HL-60/S4 treated with retinoic acid at 250 ng/mL for 4 days and 3 days (cell line): Measurements from ENCODE around the gene UQCR11.

ENCODE experiments used
- in situ Hi-C: fragments of 300-500 bp; cut with MboI; formaldehyde crosslinking; loops from 2 replicates; pipeline ENCODE4 v1.7.0; 2022; ENCODE audit warnings: low sequenced_read_pairs

UQCR11 gene

DNA sequence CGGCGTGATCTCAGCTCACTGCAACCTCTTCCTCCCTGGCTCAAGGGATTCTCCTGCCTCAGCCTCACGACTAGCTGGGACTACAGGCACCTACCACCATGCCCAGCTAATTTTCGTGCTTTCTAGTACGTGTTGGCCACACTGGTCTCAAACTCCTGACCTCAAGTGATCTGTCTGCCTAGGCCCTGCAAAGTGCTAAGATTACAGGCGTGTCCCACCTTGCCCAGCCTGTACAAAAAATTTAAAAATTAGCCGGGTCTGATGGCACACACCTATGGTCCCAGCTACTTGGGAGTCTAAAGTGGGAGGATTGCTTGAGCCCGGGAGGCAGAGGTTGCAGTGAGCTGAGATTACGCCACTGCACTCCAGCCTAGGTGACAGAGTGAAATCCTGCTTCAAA is 32.5 kb downstream of the UQCR11 start:
- in situ Hi-C loops, result no loop called here

GRCh38 chr19:1571358-1571757 is 33.9 kb downstream of the UQCR11 start:
- in situ Hi-C loops, result no loop called here

DNA sequence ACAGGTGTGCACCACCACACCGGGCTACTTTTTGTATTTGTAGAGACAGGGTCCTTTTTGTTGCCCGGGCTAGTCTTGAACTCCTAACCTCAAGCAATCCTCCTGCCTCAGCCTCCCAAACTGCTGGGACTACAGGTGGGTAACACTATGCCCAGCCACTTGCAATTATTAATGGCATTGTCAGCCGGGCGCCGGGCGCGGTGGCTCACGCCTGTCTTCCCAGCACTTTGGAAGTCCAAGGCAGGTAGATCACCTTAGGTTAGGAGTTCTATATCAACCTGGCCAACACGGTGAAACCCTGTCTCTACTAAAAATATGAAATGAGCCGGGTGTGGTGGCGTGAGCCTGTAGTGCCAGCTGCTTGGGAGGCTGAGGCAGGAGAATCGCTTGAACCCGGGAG is 34.4 kb downstream of the UQCR11 start:
- in situ Hi-C loops, result no loop called here

DNA sequence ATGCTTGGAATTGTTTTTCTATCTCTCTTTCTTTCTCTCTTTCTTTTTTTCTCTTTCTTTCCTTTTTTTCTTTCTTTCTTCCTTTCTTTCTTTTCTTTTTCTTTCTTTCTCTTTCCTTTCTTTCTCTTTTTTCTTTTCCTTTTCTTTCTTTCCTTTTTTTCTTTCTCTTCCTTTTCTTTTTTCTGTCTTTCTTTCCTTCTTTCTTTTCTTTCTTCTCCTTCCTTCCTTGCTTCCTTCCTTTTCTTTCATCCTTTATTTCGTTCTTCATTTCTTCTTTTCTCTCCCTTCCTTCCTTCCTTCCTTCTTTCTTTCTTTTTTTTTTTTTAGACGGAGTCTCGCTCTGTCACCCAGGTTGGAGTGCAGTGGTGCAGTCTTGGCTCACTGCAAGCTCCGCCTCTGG is 35.3 kb downstream of the UQCR11 start:
- in situ Hi-C loops, result no loop called here

GRCh38 chr19:1568320-1569019 is 36.8 kb downstream of the UQCR11 start, which contains the start of gene MEX3D:
Gene MEX3D, minus strand, starts transcription at chr19:1568325. Its CDS starts 267 bp downstream, at chr19:1568058.
- in situ Hi-C loops, result no loop called here

- in situ Hi-C loops, result no loop called here
Measured at GRCh38 chr19:1567848-1568227, 37.4 kb downstream of the UQCR11 start.

GRCh38 chr19:1567116-1567847 is 38.0 kb downstream of the UQCR11 start:
- in situ Hi-C loops, result no loop called here

DNA sequence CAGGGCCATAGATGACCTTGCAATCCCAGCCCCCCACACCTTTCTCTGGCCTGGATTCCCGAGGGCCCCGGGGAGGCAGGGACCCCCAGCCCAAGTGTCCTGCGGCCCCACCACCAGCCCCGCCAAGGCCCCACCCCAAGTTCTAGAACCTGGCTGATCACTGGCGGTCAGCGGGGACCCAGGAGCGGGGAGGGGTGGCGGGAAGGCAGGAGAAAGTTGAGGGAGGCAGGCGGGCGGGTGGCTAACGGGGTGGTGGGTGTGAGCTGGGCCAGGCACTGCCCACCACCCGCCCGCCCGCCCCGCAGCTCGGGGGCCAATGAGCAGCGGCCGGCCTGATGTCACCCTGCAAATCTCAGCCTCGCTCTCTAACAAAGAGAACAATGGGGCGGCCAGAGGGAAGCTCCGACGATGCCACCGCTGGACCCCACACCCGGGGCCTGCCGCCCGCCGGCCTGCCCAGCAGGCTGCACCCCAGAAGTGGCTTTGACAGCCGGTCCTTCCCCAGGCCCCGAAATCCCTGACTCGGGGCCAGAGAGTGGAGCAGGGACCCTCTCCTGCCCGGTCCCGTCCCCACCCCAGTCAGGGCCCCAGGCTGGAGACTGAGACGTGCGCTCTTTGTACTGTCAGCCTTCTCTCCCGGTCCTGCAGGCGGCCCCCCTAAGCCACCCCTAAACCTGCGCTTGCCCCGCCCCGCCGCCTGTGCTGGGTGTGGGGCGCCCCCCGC is 38.7 kb downstream of the UQCR11 start:
- in situ Hi-C loops, result no loop called here

DNA sequence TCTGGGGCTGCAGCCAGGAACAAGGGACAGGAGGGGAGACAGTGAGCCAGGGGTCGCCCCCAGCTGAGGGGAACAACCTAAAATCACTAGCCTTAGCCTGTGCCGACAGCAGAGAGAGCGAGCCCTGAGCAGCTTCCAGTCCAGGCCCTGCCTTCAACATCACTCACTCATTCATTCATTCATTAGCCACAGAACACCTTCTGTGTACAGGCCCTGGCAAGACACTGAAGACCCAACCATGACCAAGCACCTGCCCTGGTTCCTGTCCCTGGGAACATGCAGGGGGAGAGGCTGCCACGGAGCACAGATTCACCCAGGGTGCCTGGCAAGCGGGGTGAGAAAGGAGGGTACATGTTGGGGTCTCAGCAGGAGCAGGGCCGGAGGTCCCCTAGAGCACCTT is 42.0 kb downstream of the UQCR11 start:
- in situ Hi-C loops, result no loop called here

- in situ Hi-C loops, result no loop called here
Measured at GRCh38 chr19:1561236-1561842, 43.9 kb downstream of the UQCR11 start.

DNA sequence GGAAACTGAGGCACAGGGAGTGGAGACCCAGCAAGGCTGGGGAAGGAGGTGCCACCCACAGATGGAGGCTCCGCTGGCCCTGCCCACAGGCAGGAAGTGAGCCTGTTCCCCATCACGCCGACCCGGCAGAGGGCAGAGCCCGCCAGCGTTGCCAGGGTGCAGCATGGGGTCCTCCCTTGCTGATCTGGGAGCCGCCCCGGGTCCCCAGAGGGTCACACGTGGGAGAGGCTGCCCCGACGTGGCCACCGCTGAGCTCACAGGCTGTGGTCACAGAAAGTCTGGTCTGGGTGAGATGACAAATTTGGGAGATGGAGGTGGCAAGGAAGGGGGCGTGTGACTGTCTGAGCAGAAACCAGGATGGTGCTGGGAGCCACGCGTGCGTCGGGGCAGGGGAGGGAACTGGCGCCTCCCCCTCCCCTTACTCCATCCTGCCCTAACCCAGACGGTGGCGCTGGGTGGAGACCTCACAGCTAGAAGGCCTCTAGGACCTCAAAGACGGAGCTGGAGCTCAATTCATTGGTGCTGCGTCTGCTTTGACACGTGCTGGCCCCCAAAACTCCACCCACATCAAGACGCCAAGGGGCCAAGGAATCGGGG is 44.9 kb downstream of the UQCR11 start:
- in situ Hi-C loops, result no loop called here

- in situ Hi-C loops, result no loop called here
Measured at GRCh38 chr19:1558552-1558951, 46.7 kb downstream of the UQCR11 start.

GRCh38 chr19:1556390-1557070 is 48.7 kb downstream of the UQCR11 start:
- in situ Hi-C loops, result no loop called here

- in situ Hi-C loops, result no loop called here
Measured at GRCh38 chr19:1555487-1556389, 49.5 kb downstream of the UQCR11 start.

GRCh38 chr19:1554968-1555367 is 50.3 kb downstream of the UQCR11 start:
- in situ Hi-C loops, result no loop called here

DNA sequence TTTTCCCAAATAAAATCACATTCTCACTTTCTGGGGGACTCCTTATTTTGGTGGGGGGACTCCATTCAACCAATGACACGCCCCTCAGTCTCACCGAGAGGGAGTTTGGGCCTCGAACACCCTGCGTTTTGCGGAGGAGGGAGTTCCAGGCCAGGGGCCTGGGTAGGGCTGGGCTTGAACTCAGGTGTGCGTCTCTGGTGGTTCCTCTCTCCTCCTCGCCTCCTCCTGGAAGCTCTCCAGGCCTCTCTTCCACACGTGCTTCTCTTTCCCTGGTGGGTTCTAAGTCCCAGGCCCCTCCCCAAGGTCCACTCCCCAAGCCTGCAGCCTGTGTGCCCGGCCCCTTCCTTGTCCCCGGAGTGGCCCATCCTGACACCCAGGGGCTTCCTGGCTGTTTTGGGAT is 51.8 kb downstream of the UQCR11 start:
- in situ Hi-C loops, result no loop called here

GRCh38 chr19:1551068-1552040 is 53.9 kb downstream of the UQCR11 start:
- in situ Hi-C loops, result no loop called here

- in situ Hi-C loops, result no loop called here
Measured at GRCh38 chr19:1549332-1549945, 55.8 kb downstream of the UQCR11 start.
